ENCODE data around the gene C12orf60. TPM values are rescaled to one million over a fixed set of nuclear protein-coding genes. Genes with fewer than 3 reads are reported as not detected.
A peak's percentile ranks its signal among the peaks of the same experiment; 100 is the strongest.

The C12orf60 gene
- polyA plus RNA-seq, 3 donors, result 0.11 to 0.46 TPM; not detected in 1

DNA sequence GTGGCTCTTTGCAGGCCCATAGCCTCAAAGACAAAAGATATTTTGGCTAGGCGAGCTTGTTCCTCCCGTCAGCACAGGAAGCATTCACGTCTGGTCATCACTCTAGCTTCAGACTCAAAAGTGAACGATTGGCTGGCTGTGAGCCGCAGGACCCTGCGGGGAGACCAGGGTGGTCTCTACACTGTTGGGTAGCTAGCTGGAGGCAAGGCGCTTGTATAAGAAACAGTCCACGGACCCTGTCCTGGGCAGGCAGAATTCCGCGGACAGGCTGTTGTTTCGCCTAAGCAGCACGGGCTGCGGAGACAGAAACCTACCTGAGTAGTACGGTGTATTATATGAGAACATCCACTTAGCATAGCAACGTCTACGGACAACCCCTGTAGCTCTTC, 29.8 kb upstream of the C12orf60 start:
- peak overlapping the region; percentile 64 to 95 (median 88) for H3K4me3 ChIP-seq (replicated peaks in 1 of 3; ENCODE audit: low read depth in 2 of 3, low read length in 3 of 3)
- H3K4me1 ChIP-seq (ENCODE audit: control insufficient read depth in 1 of 2, insufficient read depth in 2 of 2, low read length in 2 of 2), result peaks cover 39 to 50% of the 10 kb centered on the region in 2 donors
- H4K20me1 ChIP-seq (ENCODE audit: insufficient read depth, low read length), result peaks cover 5% of the 10 kb centered on the region
- no peaks in the 10 kb centered on the region for H3K27me3 ChIP-seq (ENCODE audit: control insufficient read depth in 2 of 2, insufficient read depth in 2 of 2, low read length in 2 of 2)
- Mint-ChIP-seq H3K27ac (peak overlapping the region in 5 of 7 donors; percentile 93 to 98 (median 97)), H3K4me1 (peaks cover 51% of the 10 kb centered on the region), H3K4me3 (peak overlapping the region; percentile 99 to 100), H3K27me3 (ENCODE audit: low read depth in 3 of 3) (peaks cover 0 to 3% (median 1%) of the 10 kb centered on the region in 3 donors), H3K36me3 (peaks cover 0 to 2% of the 10 kb centered on the region in 2 donors), H3K9me3 (peaks cover 0 to 7% (median 0%) of the 10 kb centered on the region in 7 donors)
- no peak for DNase-seq
- intact Hi-C loops (cut with micrococcal nuclease), result loop anchor here in 1 of 2 donors (1.0 kb wide), 1 partner anchor 28 kb away; no protein-coding TSS in a partner anchor
- H3K36me3 ChIP-seq (replicated peaks in 1 of 2; ENCODE audit: control insufficient read depth in 1 of 2, insufficient read depth in 2 of 2, low read length in 2 of 2), result no peaks in the 10 kb centered on the region
- peak overlapping the region; percentile 87 for H2AFZ ChIP-seq (ENCODE audit: insufficient read depth, low read depth, low read length, poor library complexity, severe bottlenecking)
- H3K9me3 ChIP-seq (replicated peaks in 1 of 2; ENCODE audit: control insufficient read depth in 1 of 2, insufficient read depth in 1 of 2, low read length in 2 of 2), result peaks cover 0 to 6% of the 10 kb centered on the region in 2 donors
- H3K79me2 ChIP-seq (ENCODE audit: insufficient read depth, low read length), result peaks cover 62% of the 10 kb centered on the region
- H3K27ac ChIP-seq (ENCODE audit: low read depth in 1 of 2, low read length in 2 of 2), result peak overlapping the region; percentile 93
- peak overlapping the region; percentile 83 for H3K9ac ChIP-seq (ENCODE audit: insufficient read depth, low read length, poor library complexity, severe bottlenecking)
- 23% methylated on average over 10 of the region's 16 CpGs for WGBS (ENCODE audit: insufficient coverage)
- TF ChIP-seq, protein P1, sequence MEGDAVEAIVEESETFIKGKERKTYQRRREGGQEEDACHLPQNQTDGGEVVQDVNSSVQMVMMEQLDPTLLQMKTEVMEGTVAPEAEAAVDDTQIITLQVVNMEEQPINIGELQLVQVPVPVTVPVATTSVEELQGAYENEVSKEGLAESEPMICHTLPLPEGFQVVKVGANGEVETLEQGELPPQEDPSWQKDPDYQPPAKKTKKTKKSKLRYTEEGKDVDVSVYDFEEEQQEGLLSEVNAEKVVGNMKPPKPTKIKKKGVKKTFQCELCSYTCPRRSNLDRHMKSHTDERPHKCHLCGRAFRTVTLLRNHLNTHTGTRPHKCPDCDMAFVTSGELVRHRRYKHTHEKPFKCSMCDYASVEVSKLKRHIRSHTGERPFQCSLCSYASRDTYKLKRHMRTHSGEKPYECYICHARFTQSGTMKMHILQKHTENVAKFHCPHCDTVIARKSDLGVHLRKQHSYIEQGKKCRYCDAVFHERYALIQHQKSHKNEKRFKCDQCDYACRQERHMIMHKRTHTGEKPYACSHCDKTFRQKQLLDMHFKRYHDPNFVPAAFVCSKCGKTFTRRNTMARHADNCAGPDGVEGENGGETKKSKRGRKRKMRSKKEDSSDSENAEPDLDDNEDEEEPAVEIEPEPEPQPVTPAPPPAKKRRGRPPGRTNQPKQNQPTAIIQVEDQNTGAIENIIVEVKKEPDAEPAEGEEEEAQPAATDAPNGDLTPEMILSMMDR (IDR thresholded peaks at IDR 0.05), result no peak
- peak overlapping the region; percentile 86 for H3K4me2 ChIP-seq (replicated peaks; ENCODE audit: extremely low read depth, low read length, poor library complexity, severe bottlenecking)

- Mint-ChIP-seq H3K4me1 (peaks cover 45% of the 10 kb centered on the region), H3K27ac (peak overlapping the region; percentile 93 to 98 (median 97)), H3K27me3 (ENCODE audit: low read depth in 3 of 3) (peaks cover 0 to 3% (median 1%) of the 10 kb centered on the region in 3 donors), H3K4me3 (peak overlapping the region; percentile 99 to 100), H3K36me3 (no peaks in the 10 kb centered on the region), H3K9me3 (peaks cover 0 to 5% (median 0%) of the 10 kb centered on the region in 7 donors)
- H3K27ac ChIP-seq (ENCODE audit: low read depth in 1 of 2, low read length in 2 of 2), result peak overlapping the region; percentile 93
- peaks cover 33 to 44% of the 10 kb centered on the region in 2 donors for H3K4me1 ChIP-seq (ENCODE audit: control insufficient read depth in 1 of 2, insufficient read depth in 2 of 2, low read length in 2 of 2)
- peaks cover 56% of the 10 kb centered on the region for H3K79me2 ChIP-seq (ENCODE audit: insufficient read depth, low read length)
- H3K4me2 ChIP-seq (replicated peaks; ENCODE audit: extremely low read depth, low read length, poor library complexity, severe bottlenecking), result peak overlapping the region; percentile 86
- H2AFZ ChIP-seq (ENCODE audit: insufficient read depth, low read depth, low read length, poor library complexity, severe bottlenecking), result peak overlapping the region; percentile 87
- peaks cover 0 to 6% of the 10 kb centered on the region in 2 donors for H3K9me3 ChIP-seq (replicated peaks in 1 of 2; ENCODE audit: control insufficient read depth in 1 of 2, insufficient read depth in 1 of 2, low read length in 2 of 2)
- peak overlapping the region; percentile 83 for H3K9ac ChIP-seq (ENCODE audit: insufficient read depth, low read length, poor library complexity, severe bottlenecking)
- TF ChIP-seq, protein P1 (IDR thresholded peaks at IDR 0.05), result no peak
- no peaks in the 10 kb centered on the region for H3K36me3 ChIP-seq (replicated peaks in 1 of 2; ENCODE audit: control insufficient read depth in 1 of 2, insufficient read depth in 2 of 2, low read length in 2 of 2)
- no peaks in the 10 kb centered on the region for H4K20me1 ChIP-seq (ENCODE audit: insufficient read depth, low read length)
- peak; percentile 87 to 95 (median 92) for DNase-seq
- no peaks in the 10 kb centered on the region for H3K27me3 ChIP-seq (ENCODE audit: control insufficient read depth in 2 of 2, insufficient read depth in 2 of 2, low read length in 2 of 2)
- under 1% methylated on average over 66 of the region's 67 CpGs for WGBS (ENCODE audit: insufficient coverage)
- peak overlapping the region; percentile 64 to 95 (median 88) for H3K4me3 ChIP-seq (replicated peaks in 1 of 3; ENCODE audit: low read depth in 2 of 3, low read length in 3 of 3)
- intact Hi-C loops (cut with micrococcal nuclease), result loop anchor here in 1 of 2 donors (1.0 kb wide), 1 partner anchor 27 kb away; no protein-coding TSS in a partner anchor
These were observed 29.2 kb upstream of the C12orf60 start for GRCh38 chr12:14774074-14774905.

Measured in CD14-positive monocyte (primary cell).